SK-N-SH (cell line): Measurements from ENCODE around the gene IDI2. TPM values are rescaled to one million over a fixed set of nuclear protein-coding genes. Genes with fewer than 3 reads are reported as not detected.

ENCODE experiments used
- CTCF ChIA-PET: fragments of 300-600, 350-600 bp; formaldehyde crosslinking; extraction: SDS; loops from one replicate; lab custom pipeline; 2021; lab: Yijun Ruan, JAX
- POLR2A ChIA-PET: fragments of 350-600 bp; sonication (Branson Sonifier 250); formaldehyde crosslinking; extraction: SDS; loops from one replicate; lab custom pipeline; 2020; ENCODE audit warnings: antibody characterized with exemption, inconsistent platforms; lab: Yijun Ruan, JAX
- DNase-seq: peaks from one replicate; pipeline ENCODE4 v3.0.0; 2012
- H2AFZ ChIP-seq: fragments of 200-600 bp; sonication (generic); 2 replicates; pipeline ENCODE4 v1.8.1; 2016; ENCODE audit warnings: antibody characterized with exemption, mild to moderate bottlenecking, low read depth
- H3F3A ChIP-seq: fragments of 200-600 bp; sonication (generic); replicated peaks from 2 replicates; pipeline ENCODE3; 2016; ENCODE audit warnings: antibody characterized with exemption, mild to moderate bottlenecking; ENCODE audit not compliant: insufficient read depth
- H3K27ac ChIP-seq, 2 experiments: fragments of 200-500 bp in 1 of 2; fragments of 200-600 bp in 1 of 2; sonication (Bioruptor generic) in 1 of 2; sonication (generic), shearing (Covaris generic) in 1 of 2; 2 replicates each; pipeline versions ENCODE4 v1.5.1 to v1.6.1; 2014 to 2016; ENCODE audit warnings: low read depth in 2 of 2, inconsistent platforms in 1 of 2, low read length in 1 of 2, mild to moderate bottlenecking in 1 of 2, mixed read lengths in 1 of 2
- H3K27me3 ChIP-seq: fragments of 200-600 bp; sonication (generic), shearing (Covaris generic); 2 replicates; pipeline ENCODE4 v1.6.1; 2016; ENCODE audit warnings: mixed run types; ENCODE audit not compliant: insufficient read depth
- H3K36me3 ChIP-seq, 2 experiments: fragments of 200-500 bp in 1 of 2; fragments of 200-600 bp in 1 of 2; sonication (Bioruptor generic) in 1 of 2; sonication (generic) in 1 of 2; replicated peaks in 1 of 2; 2 replicates each; pipeline versions ENCODE3 to v1.5.1; 2014 to 2016; ENCODE audit warnings: low read length in 1 of 2, mild to moderate bottlenecking in 1 of 2; ENCODE audit not compliant: insufficient read depth in 2 of 2, control insufficient read depth in 1 of 2
- H3K4me1 ChIP-seq, 2 experiments: fragments of 200-500 bp in 1 of 2; fragments of 200-600 bp in 1 of 2; sonication (Bioruptor generic) in 1 of 2; sonication (generic), shearing (Covaris generic) in 1 of 2; 2 replicates each; pipeline versions ENCODE4 v1.5.1 to v1.6.1; 2014 to 2016; ENCODE audit warnings: low read depth in 1 of 2, low read length in 1 of 2, mixed run types in 1 of 2; ENCODE audit not compliant: insufficient read depth in 2 of 2, control insufficient read depth in 1 of 2
- H3K4me2 ChIP-seq: fragments of 200-600 bp; sonication (generic), shearing (Covaris generic); 2 replicates; pipeline ENCODE4 v1.6.1; 2017; ENCODE audit warnings: mixed run types
- H3K4me3 ChIP-seq, 2 experiments: fragments of 200-500 bp in 1 of 2; fragments of 200-600 bp in 1 of 2; sonication (Bioruptor generic) in 1 of 2; sonication (generic), shearing (Covaris generic) in 1 of 2; 2 replicates each; pipeline versions ENCODE4 v1.5.1 to v1.8.1; 2014 to 2016; ENCODE audit warnings: low read depth in 2 of 2, inconsistent platforms in 1 of 2, low read length in 1 of 2, mild to moderate bottlenecking in 1 of 2, mixed read lengths in 1 of 2, moderate library complexity in 1 of 2
- H3K79me2 ChIP-seq: fragments of 200-600 bp; sonication (generic); 2 replicates; pipeline ENCODE4 v1.8.1; 2017; ENCODE audit warnings: mild to moderate bottlenecking; ENCODE audit not compliant: insufficient read depth
- H3K9ac ChIP-seq: fragments of 200-600 bp; sonication (generic); 2 replicates; pipeline ENCODE4 v1.6.1; 2017; ENCODE audit warnings: mixed run types
- H3K9me2 ChIP-seq: fragments of 200-600 bp; sonication (generic); 2 replicates; pipeline ENCODE4 v1.6.1; 2017; ENCODE audit warnings: mixed run types
- H3K9me3 ChIP-seq: fragments of 200-600 bp; sonication (generic); 2 replicates; pipeline ENCODE4 v1.6.1; 2017; ENCODE audit warnings: mixed run types, mild to moderate bottlenecking, moderate library complexity
- H4K20me1 ChIP-seq: fragments of 200-600 bp; sonication (generic); 2 replicates; pipeline ENCODE4 v1.6.1; 2017; ENCODE audit warnings: mild to moderate bottlenecking, mixed run types; ENCODE audit not compliant: insufficient read depth
- ELF1 ChIP-seq: IDR thresholded peaks from 2 replicates; pipeline ENCODE4 v1.4.0; 2012
- EP300 ChIP-seq, 2 experiments: IDR thresholded peaks; 2 replicates each; pipeline versions ENCODE4 v1.4.0 to v1.6.1; 2012; ENCODE audit warnings: borderline replicate concordance in 1 of 2, low read depth in 1 of 2, low read length in 1 of 2
- EZH2phosphoT487 ChIP-seq: fragments of 200-600 bp; sonication (generic); IDR thresholded peaks from 2 replicates; pipeline ENCODE4 v1.6.1; 2017; ENCODE audit warnings: low read depth, mixed run types, mild to moderate bottlenecking, antibody characterized with exemption, moderate library complexity, borderline replicate concordance
- FOSL2 ChIP-seq: IDR thresholded peaks from 2 replicates; pipeline ENCODE4 v1.4.0; 2012; ENCODE audit warnings: low read depth, mild to moderate bottlenecking, moderate library complexity, borderline replicate concordance
- FOXM1 ChIP-seq: IDR thresholded peaks from 2 replicates; pipeline ENCODE4 v1.4.0; 2012; ENCODE audit warnings: low read depth, mild to moderate bottlenecking
- GATA2 ChIP-seq: sonication (generic); formaldehyde crosslinking; IDR thresholded peaks from 2 replicates; pipeline ENCODE4 v1.5.0; 2020; ENCODE audit warnings: mild to moderate bottlenecking, missing genetic modification reagents
- JUND ChIP-seq: IDR thresholded peaks from 2 replicates; pipeline ENCODE4 v1.4.0; 2012
- MAX ChIP-seq: IDR thresholded peaks from 2 replicates; pipeline ENCODE4 v1.4.0; 2012; ENCODE audit warnings: low read depth
- MEF2A ChIP-seq: IDR thresholded peaks from 2 replicates; pipeline ENCODE4 v1.4.0; 2012; ENCODE audit warnings: low read depth, borderline replicate concordance
- NFIC ChIP-seq: IDR thresholded peaks from 2 replicates; pipeline ENCODE4 v1.4.0; 2012; ENCODE audit warnings: borderline replicate concordance
- PBX3 ChIP-seq: IDR thresholded peaks from 2 replicates; pipeline ENCODE4; 2012
- POLR2AphosphoS5 ChIP-seq: IDR thresholded peaks from 2 replicates; pipeline ENCODE4 v1.6.1; 2012; ENCODE audit warnings: low read depth, low read length
- RAD21 ChIP-seq: IDR thresholded peaks from 2 replicates; pipeline ENCODE4 v1.6.1; 2012; ENCODE audit warnings: mild to moderate bottlenecking, low read length
- RCOR1 ChIP-seq: fragments of 150-350 bp; IDR thresholded peaks from 2 replicates; pipeline ENCODE4 v1.6.1; 2017; ENCODE audit warnings: antibody characterized with exemption, low read length
- RXRA ChIP-seq: IDR thresholded peaks from 2 replicates; pipeline ENCODE4 v1.4.0; 2012; ENCODE audit warnings: low read depth, mild to moderate bottlenecking, borderline replicate concordance
- SIN3A ChIP-seq: IDR thresholded peaks from 2 replicates; pipeline ENCODE4 v1.6.1; 2012; ENCODE audit warnings: low read depth, mild to moderate bottlenecking, low read length, moderate library complexity, borderline replicate concordance
- TCF12 ChIP-seq: IDR thresholded peaks from 2 replicates; pipeline ENCODE4 v1.4.0; 2012
- USF1 ChIP-seq: IDR thresholded peaks from 2 replicates; pipeline ENCODE4 v1.4.0; 2012; ENCODE audit warnings: low read depth, borderline replicate concordance
- ZBTB33 ChIP-seq: IDR thresholded peaks from 2 replicates; pipeline ENCODE4 v1.4.0; 2012; ENCODE audit warnings: low read depth, borderline replicate concordance
- WGBS: methylation state at CpG from one replicate; pipeline ENCODE4 v1.1.6; 2017; ENCODE audit warnings: low lambda C conversion rate; 5-methylcytosine and 5-hydroxymethylcytosine counted together
- polyA plus RNA-seq, 3 experiments: library from polyadenylated mRNA; depleted of rRNA; stranded (reverse); fragments of >200 nt; gene quantifications; 2 replicates each; pipeline ENCODE4 v1.2.3, GENCODE V29; 2012
- TF ChIP-seq, protein P1 (sequence below): fragments of 150-350 bp; IDR thresholded peaks from 2 replicates; pipeline ENCODE4 v1.6.1; 2017; ENCODE audit warnings: antibody characterized with exemption, low read length, low read depth, borderline replicate concordance

IDI2 gene
- polyA plus RNA-seq, 1 of the 3 experiments (the other 2 are of a cell fraction), result not detected

DNA sequence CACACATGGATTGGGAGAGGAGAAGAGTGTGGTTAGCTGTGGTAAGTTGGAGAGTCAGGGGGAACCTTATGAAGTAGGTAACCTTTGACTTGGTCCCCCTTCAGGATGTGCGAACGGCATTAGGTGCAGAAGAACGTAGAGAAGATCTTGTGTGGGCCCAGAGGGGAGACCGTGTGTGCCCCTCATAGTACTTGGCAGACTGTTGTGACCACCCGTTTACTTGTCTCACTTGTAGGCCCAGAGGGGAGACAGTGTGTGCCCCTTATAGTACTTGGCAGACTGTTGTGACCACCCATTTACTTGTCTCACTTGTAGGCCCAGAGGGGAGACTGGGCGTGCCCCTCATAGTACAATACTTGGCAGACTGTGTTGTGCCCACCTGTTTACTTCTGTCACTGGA is 34.9 kb downstream of the IDI2 start:
- H3K9me3 ChIP-seq, result no peaks in the 10 kb centered on the region
- ChIA-PET POLR2A (no interaction called here), CTCF (no interaction called here)
- no peaks in the 10 kb centered on the region for H3K9me2 ChIP-seq
- H3K36me3 ChIP-seq, result peaks cover 35 to 48% of the 10 kb centered on the region in 2 experiments
- no peak overlapping the region for H2AFZ ChIP-seq
- 96% methylated on average over 6 of the region's 6 CpGs for WGBS
- H3K27ac ChIP-seq, result no peak overlapping the region
- H3K4me1 ChIP-seq, result peaks cover 13 to 14% of the 10 kb centered on the region in 2 experiments; a peak in 2 of 4 replicates
- no peak overlapping the region for H3K9ac ChIP-seq
- H3K4me3 ChIP-seq, result no peak overlapping the region
- no peak for DNase-seq
- H4K20me1 ChIP-seq, result peaks cover 61% of the 10 kb centered on the region
- TF ChIP-seq SIN3A (no peak), EZH2phosphoT487 (no peak), TCF12 (no peak), PBX3 (no peak), RXRA (no peak), MEF2A (no peak), JUND (no peak), RCOR1 (no peak), ELF1 (no peak), POLR2AphosphoS5 (no peak), NFIC (no peak)
- TF ChIP-seq, protein P1, sequence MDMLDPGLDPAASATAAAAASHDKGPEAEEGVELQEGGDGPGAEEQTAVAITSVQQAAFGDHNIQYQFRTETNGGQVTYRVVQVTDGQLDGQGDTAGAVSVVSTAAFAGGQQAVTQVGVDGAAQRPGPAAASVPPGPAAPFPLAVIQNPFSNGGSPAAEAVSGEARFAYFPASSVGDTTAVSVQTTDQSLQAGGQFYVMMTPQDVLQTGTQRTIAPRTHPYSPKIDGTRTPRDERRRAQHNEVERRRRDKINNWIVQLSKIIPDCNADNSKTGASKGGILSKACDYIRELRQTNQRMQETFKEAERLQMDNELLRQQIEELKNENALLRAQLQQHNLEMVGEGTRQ, result no peak
- H3K27me3 ChIP-seq, result no peaks in the 10 kb centered on the region
- peaks cover 87% of the 10 kb centered on the region for H3K79me2 ChIP-seq
- no peak overlapping the region for H3K4me2 ChIP-seq
- H3F3A ChIP-seq, result peaks cover 19% of the 10 kb centered on the region

GRCh38 chr10:988667-989545 is 36.8 kb downstream of the IDI2 start:
- Histone ChIP-seq H3K36me3 (peaks cover 21 to 31% of the 10 kb centered on the region in 2 experiments), H3K27me3 (no peaks in the 10 kb centered on the region), H3F3A (peaks cover 16% of the 10 kb centered on the region), H3K79me2 (peaks cover 73% of the 10 kb centered on the region), H4K20me1 (peaks cover 48% of the 10 kb centered on the region), H3K9me2 (no peaks in the 10 kb centered on the region), H3K9me3 (no peaks in the 10 kb centered on the region), H3K27ac (peak overlapping the region; percentile 89), H3K4me3 (peak overlapping the region; percentile 99 to 100), H3K4me2 (peak overlapping the region; percentile 86), H3K9ac (peak overlapping the region; percentile 99), H2AFZ (0 out of 2 replicates have a peak overlapping the region, but pooled peaks have one; percentile 12), H3K4me1 (peaks cover 13 to 14% of the 10 kb centered on the region in 2 experiments; a peak in 2 of 4 replicates)
- WGBS, result 3% methylated on average over 31 of the region's 42 CpGs
- no peak for DNase-seq
- CTCF ChIA-PET, result interaction anchor here (0.6 to 1.1 kb wide), 8 partner anchors 11 to 756 kb away, joined by 3 to 4 read pairs (median 3); partner anchors contain the start of genes IDI2 and WDR37
- POLR2A ChIA-PET, result interaction anchor here (0.7 to 2.7 kb wide), 5 partner anchors 15 to 41 kb away, joined by 3 to 6 read pairs (median 4); no protein-coding TSS in a partner anchor
- TF ChIP-seq PBX3 (no peak), ZBTB33 (no peak), RAD21 (no peak), GATA2 (no peak), EP300 (IDR thresholded peaks at IDR 0.05; ENCODE audit: borderline replicate concordance in 1 of 2, low read depth in 1 of 2, low read length in 1 of 2) (no peak), JUND (no peak), MAX (no peak), NFIC (no peak), FOSL2 (no peak), FOXM1 (no peak), USF1 (no peak), ELF1 (no peak)
